ENCODE measurements around the gene ADAMTS15.

ADAMTS15 gene

GRCh38 chr11:130486391-130486836 is 38.0 kb downstream of the ADAMTS15 start:
- H3K4me3 ChIP-seq (ENCODE audit: low read length): no peak overlapping the region
- TF ChIP-seq CTCF (IDR thresholded peaks at IDR 0.05; ENCODE audit: insufficient read depth, low read depth, low read length, missing control alignments): no peak
- DNase-seq (ENCODE audit: low read depth): no peak

- no peak for DNase-seq (ENCODE audit: low read depth)
- TF ChIP-seq CTCF (IDR thresholded peaks at IDR 0.05; ENCODE audit: insufficient read depth, low read depth, low read length, missing control alignments): no peak
- H3K4me3 ChIP-seq (ENCODE audit: low read length): no peak overlapping the region
These were observed 38.8 kb downstream of the ADAMTS15 start for GRCh38 chr11:130486987-130487923.

- no peak for TF ChIP-seq CTCF (IDR thresholded peaks at IDR 0.05; ENCODE audit: insufficient read depth, low read depth, low read length, missing control alignments)
- no peak for DNase-seq (ENCODE audit: low read depth)
- H3K4me3 ChIP-seq (ENCODE audit: low read length): no peak overlapping the region
These were observed 39.7 kb downstream of the ADAMTS15 start for GRCh38 chr11:130487924-130488815.

- H3K4me3 ChIP-seq (ENCODE audit: low read length): no peak overlapping the region
- no peak for DNase-seq (ENCODE audit: low read depth)
- TF ChIP-seq CTCF (IDR thresholded peaks at IDR 0.05; ENCODE audit: insufficient read depth, low read depth, low read length, missing control alignments): no peak
These were observed 40.6 kb downstream of the ADAMTS15 start for GRCh38 chr11:130488848-130489584.

- DNase-seq (ENCODE audit: low read depth): no peak
- TF ChIP-seq CTCF (IDR thresholded peaks at IDR 0.05; ENCODE audit: insufficient read depth, low read depth, low read length, missing control alignments): no peak
These were observed 41.3 kb downstream of the ADAMTS15 start for GRCh38 chr11:130489716-130490115.

GRCh38 chr11:130490682-130491449 is 42.4 kb downstream of the ADAMTS15 start:
- H3K4me3 ChIP-seq (ENCODE audit: low read length): no peak overlapping the region
- peak; percentile 54 for DNase-seq (ENCODE audit: low read depth)
- TF ChIP-seq CTCF (IDR thresholded peaks at IDR 0.05; ENCODE audit: insufficient read depth, low read depth, low read length, missing control alignments): no peak

More at GRCh38 chr11:130489716-130490115, 41.3 kb downstream of the ADAMTS15 start:
- H3K4me3 ChIP-seq (ENCODE audit: low read length): no peak overlapping the region
